KBM-7 (cell line): Measurements from ENCODE around the gene UBE3D.
A peak's percentile ranks its signal among the peaks of the same experiment; 100 is the strongest.

ENCODE experiments used
- DNase-seq: peaks from one replicate; pipeline ENCODE4 v3.0.0-alpha.2; 2015
- in situ Hi-C: fragments of 300-500 bp; cut with MboI; formaldehyde crosslinking; loops from 2 replicates; pipeline ENCODE4 v1.14.3; 2020; ENCODE audit warnings: low sequenced_read_pairs, low pct_unique_long_range_greater_than_20kb, mixed read lengths

The UBE3D gene, protein sequence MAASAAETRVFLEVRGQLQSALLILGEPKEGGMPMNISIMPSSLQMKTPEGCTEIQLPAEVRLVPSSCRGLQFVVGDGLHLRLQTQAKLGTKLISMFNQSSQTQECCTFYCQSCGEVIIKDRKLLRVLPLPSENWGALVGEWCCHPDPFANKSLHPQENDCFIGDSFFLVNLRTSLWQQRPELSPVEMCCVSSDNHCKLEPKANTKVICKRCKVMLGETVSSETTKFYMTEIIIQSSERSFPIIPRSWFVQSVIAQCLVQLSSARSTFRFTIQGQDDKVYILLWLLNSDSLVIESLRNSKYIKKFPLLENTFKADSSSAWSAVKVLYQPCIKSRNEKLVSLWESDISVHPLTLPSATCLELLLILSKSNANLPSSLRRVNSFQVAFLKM

DNA sequence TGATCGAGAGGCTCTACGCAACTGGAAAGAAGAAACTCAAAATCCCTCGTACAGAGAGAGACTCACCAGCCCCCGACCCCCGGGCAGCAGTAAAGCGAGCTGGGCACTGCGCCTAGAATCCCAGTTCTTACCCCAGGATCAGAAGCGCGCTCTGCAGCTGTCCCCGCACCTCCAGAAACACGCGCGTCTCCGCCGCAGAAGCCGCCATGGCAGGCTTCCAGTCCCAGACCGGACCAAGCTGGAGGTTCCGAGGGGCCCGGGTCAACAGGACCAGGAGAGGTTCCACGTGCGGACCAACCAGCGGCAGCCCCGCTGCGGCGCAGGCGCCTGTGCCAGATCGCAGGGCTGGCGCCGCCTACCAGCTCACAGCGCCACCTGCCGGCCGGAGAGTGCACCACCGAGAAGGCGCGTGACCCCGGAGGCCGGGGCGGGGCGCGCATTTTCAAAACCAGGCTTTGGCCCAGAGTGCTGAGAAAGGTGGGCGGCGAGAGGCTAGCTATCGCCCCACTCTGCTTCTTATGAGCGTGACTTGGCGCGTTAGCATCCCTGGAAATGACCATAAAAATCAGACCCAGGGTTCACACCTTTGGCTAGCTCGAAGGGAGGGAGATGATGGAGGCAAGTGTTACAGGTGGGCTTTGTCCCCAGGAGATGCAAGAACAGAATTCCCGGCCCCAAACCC is at the start of gene UBE3D:
Gene UBE3D, minus strand, starts transcription at position 331 of the 682 bp plus-strand sequence. Its CDS starts 123 bp downstream, at position 208.
- in situ Hi-C loops, result loop anchor here (25.0 kb wide), 1 partner anchor 803 kb away; no protein-coding TSS in a partner anchor
- peak; percentile 89 for DNase-seq

DNA sequence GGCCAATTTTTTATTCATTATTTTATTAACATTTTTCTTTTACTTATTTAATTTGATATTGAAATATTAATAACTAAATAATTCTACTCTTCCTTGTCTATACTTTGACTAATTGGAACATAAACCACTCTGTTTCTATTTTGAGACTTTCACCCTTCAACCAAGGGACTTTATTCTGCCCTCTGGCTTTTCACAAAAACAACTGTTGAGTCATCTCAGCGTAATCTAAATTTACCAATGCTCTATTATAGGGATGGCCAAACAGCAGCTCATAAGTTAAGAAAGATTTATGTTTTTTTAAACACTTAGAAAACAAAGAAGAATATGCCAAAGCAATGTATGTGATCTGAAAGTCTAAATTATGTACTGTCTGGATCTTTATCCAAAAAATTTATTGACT is 48.5 kb upstream of the UBE3D start:
- no peak for DNase-seq
- in situ Hi-C loops, result no loop called here

DNA sequence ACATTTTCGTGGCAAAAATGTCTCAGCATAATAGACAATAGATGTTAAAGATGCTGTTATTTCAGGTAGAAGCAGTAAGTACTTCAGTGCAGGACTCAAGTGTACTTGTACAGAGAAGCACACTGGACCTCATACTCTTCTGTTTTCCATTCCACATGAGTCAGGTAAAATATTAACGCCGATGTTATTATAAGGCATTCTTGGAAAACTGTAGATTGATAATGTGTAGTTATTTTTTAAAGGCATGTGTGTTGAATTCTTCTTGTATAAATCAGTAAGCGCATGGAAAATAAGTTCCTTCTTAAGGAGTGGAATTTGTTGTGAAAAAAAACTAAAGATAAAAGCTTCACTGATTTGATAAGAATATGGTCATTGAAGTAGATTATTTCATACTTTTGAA is 47.6 kb upstream of the UBE3D start:
- in situ Hi-C loops, result no loop called here
- DNase-seq, result no peak

DNA sequence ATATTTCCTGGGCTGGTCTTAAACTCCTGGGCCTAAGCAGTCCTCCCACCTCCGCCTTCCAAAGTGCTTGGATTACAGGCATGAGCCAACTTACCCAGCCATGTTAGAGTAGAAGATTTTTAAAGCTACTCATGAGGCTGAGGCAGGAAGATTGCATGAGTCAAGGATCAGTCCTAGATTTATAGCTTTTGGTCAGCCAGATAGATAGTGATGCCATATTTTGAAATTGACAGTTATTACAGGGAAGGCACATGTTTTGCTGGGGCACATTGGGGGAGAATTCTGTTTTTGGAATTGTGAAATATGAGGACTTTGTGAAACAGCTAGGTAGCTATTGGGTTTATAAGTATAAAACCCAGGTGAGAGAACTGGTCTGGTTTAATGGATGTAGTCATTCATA is 42.7 kb upstream of the UBE3D start:
- DNase-seq, result no peak
- in situ Hi-C loops, result no loop called here

DNA sequence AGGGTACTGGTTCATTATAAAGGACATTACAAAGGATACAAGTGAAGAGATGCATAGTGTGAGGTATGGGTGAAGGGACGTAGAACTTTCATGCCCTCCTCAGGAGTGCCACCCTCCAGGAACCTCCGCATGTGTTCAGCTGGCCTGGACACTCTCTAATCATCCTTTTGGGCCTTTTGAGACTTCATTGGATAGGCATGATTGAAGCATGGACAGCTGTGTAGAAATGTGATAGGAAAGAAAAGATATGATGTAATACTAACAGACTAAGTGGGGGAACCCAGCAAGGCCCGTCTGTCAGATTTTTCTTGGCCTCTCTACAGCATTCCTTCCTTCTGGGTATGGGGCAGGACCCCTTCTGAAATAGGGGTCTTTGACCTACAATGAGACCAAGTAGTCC is 32.9 kb upstream of the UBE3D start:
- DNase-seq, result no peak
- in situ Hi-C loops, result no loop called here

DNA sequence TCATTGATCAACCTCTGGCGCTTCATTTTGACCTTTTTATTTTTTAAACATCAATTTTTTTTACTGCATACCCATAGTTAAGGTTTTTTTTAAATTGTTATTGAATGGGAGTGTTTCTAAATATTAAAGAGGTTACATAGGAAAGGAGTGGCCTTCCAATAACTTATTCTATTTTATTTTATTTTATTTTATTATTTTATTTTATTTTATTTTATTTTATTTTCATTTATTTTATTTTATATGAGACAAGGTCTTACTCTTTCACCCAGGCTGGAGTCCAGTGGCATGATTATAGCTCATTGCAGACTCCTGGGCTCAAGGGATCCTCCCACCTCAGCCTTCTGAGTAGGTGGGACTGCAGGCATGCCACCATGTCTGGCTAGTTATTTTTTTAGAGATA is 32.0 kb upstream of the UBE3D start:
- in situ Hi-C loops, result no loop called here
- no peak for DNase-seq

DNA sequence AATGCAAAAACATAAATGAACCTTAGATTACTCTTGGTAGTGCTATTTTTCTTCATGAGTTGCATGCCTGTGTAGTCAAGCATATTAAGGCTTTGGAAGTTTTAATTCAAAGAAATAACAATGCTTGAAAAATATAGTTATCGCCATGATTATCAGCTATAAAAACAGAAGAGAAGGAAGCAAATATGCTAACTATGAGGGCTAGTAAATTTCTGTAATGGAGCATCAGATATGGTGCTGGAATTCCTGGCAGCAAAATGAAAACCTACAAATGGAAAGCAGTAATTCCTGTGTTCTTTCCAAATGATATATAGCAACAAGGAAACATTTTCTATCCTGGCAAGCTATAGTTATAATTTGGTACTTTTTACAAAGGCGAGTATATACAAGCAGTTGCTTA is 31.6 kb upstream of the UBE3D start:
- in situ Hi-C loops, result no loop called here

DNA sequence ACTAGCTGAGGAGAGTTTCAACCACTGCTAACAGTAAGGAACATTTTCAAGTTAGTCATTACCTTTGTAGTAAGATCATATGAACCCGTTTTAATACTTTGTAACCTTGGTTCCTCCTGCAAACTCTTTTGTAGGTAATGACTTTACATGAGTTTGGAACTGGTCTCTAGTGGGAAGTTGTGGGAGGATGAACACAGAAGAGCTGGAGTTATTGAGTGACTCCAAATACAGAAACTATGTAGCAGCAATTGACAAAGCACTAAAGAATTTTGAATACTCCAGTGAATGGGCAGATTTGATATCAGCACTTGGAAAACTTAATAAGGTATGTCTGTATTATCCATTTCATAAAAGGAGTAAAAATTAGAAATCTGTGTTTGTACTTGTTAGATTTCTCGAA is 31.1 kb upstream of the UBE3D start:
- no peak for DNase-seq
- in situ Hi-C loops, result no loop called here

More for the DNA sequence above, 31.6 kb upstream of the UBE3D start:
- no peak for DNase-seq

DNA sequence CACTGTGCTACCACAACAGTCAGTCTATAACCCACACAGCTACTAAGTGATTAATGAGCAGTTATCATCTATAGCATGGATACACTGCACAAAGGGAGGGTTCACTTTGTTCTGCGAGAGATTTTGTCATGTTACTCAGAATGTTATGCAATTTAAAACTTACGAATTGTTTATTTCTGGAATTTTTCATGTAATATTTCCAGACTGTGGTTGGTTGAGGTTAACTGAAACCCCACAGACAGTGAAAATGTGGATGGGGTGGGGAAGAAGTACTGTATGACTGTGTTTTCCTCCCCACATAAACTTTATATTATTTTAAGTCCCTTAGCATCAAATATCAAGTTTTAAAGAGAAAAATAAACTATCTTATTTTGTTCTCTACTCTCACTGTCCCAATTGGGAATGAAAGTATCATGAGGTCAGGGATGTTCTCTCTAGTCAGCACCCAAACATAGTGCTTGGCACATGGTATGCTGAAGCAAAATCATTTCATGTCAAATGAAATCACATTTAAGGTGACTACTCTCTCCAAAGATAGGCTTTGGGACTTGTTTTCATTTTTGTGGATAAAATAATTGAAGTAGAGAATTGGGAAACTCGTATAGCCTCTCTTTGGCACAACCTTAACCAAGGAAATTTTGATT is 27.2 kb upstream of the UBE3D start:
- in situ Hi-C loops, result no loop called here

DNA sequence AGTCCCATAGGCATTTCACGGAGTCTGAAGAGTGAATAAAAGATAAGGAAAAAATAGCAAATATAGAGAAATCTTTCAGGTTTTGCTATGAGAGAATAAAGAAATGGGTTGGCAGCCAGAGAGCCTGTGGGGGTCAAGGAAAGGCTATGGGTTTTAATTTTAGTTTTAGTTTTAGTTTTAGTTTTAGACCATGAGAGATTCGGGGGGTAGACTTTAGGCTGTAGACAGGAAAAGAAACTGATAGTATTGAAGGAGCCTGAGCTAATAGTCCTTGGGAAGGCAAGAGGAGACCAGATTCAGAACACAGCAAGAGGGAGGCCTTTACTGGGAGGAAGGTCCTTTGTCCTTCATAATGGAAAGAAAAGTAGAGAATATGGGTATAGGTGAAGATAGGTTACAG is 21.1 kb upstream of the UBE3D start:
- in situ Hi-C loops, result no loop called here
- no peak for DNase-seq

More for the DNA sequence above, 27.2 kb upstream of the UBE3D start:
- DNase-seq, result no peak

DNA sequence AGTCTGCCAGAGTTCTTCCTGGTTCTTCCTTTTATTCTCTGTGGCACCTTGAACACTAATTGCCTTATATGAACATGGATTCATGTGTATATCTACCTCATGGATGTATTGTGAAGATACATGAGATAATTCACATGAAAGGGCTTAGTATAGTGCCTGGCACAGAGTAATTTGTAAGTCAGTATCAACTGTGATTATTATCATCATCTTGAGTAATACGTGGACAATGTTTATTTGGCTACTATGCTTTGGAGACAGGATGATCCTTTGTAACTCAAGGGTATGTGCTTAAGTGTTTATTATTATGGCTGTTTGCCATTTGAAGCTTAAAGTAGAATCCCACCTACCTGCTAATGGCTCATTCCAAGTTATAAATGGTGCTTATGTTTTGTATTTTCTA is 17.8 kb upstream of the UBE3D start:
- in situ Hi-C loops, result no loop called here
- DNase-seq, result no peak

DNA sequence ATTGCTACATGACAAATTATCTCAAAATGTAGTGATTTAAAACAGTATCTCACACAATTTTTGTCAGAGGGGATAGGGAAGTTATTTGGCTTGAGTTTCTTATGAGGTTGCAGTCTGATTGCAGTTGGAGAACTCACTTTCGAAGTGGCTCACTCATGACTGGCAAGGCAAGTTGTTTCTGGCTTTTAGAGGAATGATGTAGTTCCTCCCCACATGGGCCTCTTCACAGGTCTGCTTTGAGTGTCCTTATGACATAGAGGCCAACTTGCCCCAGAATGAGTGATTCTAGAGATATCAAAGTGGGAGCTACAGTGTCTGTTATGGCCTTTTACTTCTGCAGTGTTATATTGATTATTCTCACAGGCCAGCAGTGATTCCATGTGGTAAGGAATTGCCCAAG is 8.0 kb upstream of the UBE3D start:
- DNase-seq, result no peak
- in situ Hi-C loops, result loop anchor here (25.0 kb wide), 1 partner anchor 811 kb away; no protein-coding TSS in a partner anchor

DNA sequence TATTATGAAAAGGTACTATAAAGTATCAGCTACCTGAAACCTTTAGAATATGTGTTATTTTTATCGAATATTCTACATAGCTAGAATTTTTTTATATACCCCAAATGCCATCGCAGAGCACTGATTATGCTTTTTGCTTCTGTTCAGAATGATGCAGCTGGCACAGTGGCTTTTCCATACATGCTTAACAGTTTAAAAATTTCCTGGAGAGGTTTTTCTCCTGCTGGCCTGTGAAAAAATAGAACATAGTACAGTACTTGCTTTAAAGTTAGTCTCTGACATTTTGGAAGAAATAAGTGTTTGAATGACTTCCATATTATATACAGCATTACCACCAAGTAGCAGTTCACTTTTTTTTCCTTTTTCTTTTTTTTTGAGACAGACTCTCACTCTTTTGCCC is 7.1 kb upstream of the UBE3D start:
- in situ Hi-C loops, result loop anchor here (25.0 kb wide), 1 partner anchor 810 kb away; no protein-coding TSS in a partner anchor

DNA sequence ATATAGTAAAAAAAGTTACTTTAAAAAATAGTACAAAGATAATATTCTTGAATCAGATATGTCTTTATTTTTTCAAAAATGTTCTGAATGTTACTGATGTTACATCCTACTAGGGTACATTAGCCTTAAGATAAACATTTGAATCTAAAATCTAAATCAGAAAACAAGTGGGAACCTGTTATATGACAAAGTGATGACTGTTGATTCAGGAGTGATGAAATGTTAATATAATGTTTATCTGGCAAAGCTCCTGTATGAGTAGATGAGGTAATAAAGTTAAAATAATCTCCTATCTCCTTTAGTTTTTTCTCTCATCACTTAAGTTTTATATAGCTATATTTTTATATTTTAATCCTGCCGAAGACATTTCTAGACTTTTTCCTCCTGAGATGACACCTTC is 6.1 kb upstream of the UBE3D start:
- in situ Hi-C loops, result loop anchor here (25.0 kb wide), 1 partner anchor 809 kb away; no protein-coding TSS in a partner anchor
- DNase-seq, result no peak

More for the DNA sequence above, 7.1 kb upstream of the UBE3D start:
- no peak for DNase-seq

DNA sequence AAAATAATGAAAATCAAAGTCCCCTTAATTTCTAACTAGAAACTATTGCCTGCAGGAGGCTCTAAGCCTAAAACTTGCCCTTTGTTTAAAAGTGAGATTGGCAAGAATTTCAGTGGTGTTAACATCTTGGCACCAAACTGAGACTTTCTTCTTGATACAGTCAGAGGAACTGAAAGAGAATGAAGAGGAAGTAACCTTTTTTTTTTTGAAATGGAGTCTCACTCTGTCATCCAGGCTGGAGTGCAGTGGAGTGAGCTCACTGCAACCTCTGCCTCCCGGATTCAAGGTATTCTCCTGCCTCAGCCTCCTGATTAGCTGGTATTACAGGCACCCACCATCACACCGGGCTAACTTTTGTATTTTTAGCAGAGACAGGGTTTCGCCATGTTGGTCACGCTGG is 5.4 kb upstream of the UBE3D start:
- peak; percentile 70 for DNase-seq

DNA sequence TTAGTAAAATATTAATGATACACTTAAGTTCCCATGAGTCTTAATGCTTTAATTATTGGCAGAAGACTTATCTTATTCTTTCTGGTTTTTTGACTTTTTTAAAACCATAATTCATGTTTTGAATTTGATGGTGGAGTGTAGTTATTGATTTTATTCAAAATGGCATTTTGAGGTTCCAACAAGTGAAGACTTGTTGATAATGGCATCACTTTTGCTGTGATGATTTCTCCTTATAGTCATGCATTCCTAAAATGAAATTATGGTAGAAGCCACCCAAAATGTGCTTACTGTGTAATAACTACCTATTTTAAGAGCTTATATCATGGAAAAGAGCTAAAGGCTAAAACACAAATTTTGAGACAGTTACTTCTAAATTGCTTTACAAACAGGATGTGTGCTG is 4.0 kb upstream of the UBE3D start:
- in situ Hi-C loops, result loop anchor here (25.0 kb wide), 1 partner anchor 807 kb away; no protein-coding TSS in a partner anchor
- DNase-seq, result no peak

More for the DNA sequence above, 5.4 kb upstream of the UBE3D start:
- in situ Hi-C loops, result loop anchor here (25.0 kb wide), 1 partner anchor 809 kb away; no protein-coding TSS in a partner anchor

DNA sequence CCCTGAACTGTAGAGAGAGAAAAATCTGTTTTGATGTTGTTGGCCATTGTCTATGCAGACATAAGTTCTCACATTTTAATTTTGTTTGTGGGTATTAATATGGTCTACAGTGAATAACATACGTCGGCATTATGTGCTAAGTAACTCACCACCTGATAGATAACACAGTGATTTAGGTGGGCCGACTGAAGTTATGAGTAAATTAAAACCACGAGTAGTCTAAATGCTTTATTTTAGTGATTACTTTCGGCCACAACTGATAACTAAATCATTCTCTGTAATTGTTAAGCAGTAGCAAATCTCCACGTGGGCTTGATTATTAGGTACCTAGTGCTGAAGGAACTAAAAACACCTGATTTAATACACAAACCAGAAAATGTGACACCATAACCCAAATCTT is 3.0 kb upstream of the UBE3D start:
- in situ Hi-C loops, result loop anchor here (25.0 kb wide), 1 partner anchor 806 kb away; no protein-coding TSS in a partner anchor
- no peak for DNase-seq

DNA sequence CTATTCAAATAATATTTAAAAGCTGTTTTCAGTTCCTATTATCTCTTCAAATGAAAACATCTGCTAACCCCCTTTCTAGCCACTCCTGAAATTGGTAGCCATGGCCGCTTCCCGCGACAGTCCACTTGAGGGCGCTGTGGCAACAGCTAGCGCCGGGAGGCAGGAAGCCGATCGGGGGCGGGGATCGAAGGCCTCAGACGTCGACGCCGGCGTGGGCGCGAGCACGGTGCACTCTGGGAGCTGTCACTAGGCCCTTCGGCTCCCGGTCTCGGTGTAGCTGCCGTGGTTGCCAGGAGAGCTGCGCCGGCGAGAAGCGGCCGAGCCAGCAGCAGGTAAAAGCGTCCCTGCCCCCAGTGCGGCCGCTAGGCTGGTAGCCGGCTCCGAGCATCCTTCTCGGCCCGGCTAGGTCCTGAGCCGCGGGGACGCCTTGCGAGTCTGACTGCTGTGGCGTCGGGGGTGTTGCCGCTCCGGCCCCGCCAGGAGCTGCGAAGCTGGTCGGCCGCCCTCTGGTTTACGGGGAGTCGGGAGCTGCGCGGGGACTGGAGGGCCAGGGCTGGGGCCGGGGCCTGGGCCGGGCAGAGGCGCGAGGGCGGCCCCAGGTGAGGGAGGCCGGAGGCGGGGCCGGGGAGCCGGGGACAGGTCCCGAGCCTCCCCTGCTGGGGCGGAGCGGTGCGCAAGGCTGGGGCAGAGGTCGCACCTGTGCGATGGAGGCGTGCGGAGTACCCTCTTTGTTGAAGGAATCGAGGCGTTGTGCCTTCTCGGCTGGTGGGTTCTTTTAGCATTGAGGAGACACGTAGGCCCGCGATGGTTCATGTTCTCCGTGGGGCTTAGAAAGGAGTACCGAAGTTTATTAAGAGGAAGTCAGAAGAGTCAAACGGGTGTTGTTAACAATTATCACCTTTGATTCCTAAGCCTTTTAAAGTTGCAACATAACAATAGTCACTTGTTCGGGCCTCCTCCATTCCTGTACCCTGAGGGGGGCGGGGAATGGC is 2.1 kb upstream of the UBE3D start, which contains the start of gene DOP1A:
Gene DOP1A, plus strand, starts transcription at position 224 of the 992 bp plus-strand sequence. CDS start 29,307 bp downstream, outside the sequence.
- in situ Hi-C loops, result loop anchor here (25.0 kb wide), 1 partner anchor 805 kb away; no protein-coding TSS in a partner anchor
- DNase-seq, result peak; percentile 96
